Islet precursor cell (in vitro differentiated cells): ENCODE measurements around the gene SPATS1.
"Not testable (repeated sequence)": the region's sequence is repeated elsewhere in the genome, so short reads cannot be mapped to it uniquely, and the experiment has no call there.

Source experiments
- DNase-seq: peaks from one replicate; pipeline ENCODE4 v3.0.0-alpha.2; 2018

The SPATS1 gene

DNA sequence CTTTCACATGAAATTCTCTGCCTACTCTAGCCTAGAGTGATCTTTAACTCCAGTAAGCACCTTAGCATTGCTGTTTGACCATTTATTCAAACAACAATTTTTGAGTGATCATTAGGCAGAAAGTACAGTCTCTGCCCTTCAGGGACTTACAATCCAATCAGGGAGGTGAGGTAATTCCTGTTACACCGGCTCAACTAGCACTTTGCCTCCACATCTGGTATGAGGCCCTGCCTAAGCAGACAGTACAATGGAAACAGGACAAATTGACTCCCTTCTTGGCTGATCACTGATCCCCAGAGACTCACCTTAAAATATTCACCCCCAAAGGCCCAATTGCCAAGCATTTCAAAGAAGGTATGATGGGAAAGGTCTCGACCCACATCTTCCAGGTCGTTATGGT lies 30.7 kb upstream of the SPATS1 start:
- DNase-seq = no peak

DNA sequence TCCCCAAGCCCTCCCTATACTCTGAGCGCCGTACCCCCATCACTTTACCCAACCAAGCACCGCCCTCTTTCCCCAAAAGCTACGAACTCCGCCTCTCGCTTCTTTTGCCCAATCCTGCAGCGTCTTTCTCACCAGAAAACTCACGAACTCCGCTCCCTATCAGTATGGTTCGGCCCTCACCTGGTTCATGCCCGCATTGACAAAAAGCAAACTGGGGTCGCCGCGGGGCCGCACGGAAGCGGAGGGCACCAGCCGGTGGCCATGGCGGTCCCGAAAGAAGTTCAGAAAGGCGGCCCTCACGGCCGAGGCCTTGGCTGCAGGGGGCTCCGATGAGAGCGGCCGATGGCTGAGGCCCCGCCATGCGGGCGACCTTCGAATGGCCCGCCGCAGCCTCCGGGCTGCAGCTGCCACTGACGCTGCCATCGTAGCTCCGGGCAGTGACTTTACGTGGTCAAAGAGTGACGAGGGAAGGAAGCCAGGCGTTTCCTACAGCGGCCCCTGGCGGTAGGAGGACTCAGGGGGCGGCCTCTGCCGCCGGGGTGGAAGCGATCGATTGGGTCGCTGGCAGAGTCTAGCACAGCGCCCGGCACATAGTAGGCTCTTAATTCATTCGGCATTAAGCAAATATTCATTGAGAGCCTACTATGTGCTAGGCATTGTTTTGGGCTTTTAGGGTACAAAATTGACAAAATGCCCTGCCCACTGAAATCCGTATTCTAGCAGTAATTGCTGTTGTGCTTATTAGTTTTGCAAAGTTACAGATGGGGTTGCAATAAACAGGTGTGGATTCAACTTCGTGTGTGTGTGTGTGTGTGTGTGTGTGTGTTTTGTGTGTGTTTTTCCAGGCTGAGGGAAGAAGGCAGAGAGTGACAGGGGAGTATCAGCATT lies 29.3 kb upstream of the SPATS1 start, which contains the start of gene AARS2:
TSS of gene AARS2 (minus strand) at position 447 of the 888 bp plus-strand sequence. CDS start at position 423, 24 bp downstream.
- peak; percentile 93 for DNase-seq

DNA sequence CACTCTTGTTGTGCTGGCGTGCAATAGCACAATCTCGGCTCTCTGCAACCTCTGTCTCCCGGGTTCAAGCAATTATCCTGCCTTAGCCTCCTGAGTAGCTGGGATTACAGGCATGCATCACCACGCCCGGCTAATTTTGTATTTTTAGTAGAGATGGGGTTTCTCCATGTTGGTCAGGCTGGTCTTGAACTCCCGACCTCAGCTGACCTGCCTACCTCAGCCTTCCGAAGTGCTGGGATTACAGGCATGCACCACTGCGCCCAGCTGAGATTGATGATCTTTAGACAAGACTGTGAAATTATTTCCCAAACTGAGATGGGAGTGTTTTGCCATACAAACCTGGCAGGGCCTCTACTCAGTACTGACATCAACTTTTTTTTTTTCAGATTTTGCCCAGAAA lies 27.8 kb upstream of the SPATS1 start:
- not testable (repeated sequence) for DNase-seq

DNA sequence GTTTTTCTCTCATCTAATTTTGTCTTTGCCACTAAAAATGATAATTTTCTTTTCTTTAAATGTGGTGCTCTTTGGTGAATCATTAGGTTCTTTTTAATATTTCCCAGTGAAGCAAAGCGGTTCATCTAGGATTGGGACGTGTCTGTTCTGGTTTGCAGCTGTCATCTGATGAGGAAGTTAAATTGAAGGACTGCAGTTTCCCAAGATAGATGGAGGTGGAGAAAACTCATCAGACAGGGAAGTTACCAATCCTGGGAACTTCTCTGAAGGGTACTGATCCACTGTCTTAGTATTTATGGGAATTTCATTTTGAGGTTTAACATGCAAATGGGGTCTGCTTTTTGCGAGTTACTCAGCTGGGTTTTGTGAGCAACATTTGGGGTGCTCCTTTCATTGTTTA lies 26.9 kb upstream of the SPATS1 start:
- no peak for DNase-seq

DNA sequence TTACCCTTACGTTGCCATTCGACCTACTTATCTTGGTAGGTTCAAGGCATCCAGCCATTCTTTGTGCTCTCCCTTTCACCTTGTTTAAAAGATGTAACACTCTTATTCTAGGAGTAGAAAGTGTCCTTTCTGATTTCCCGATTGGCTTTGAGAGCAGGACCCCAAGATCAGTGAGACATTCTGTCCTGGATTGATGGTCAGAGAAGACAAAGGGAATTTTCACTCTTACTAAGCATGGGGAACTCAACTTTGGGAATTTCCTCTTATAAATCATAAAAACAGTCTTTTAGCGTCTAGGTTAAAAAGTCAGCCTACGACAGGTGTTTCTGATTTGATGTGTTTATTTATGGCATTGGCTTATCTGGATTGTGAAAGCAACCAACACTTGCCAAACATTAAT lies 26.5 kb upstream of the SPATS1 start:
- DNase-seq = no peak

DNA sequence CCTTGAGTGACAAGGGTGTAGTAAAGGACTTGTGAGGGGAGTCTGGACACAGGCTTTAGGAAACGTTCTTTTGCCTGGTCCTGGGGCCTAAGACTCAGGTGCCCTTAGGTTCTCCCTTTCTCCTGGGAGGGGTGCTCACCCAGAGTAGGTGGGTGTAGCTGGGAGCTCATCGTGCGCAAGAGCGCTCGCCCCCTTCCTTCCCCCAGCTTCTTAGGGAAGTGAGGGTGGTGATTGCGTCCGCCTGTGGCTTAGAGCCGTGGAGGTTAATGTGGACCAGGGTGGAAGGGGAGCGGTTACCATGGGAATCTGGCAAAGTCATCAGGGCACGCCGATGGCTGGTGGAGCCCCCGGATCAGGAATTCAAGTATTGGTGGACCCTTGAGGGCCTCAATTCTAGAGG lies 26.0 kb upstream of the SPATS1 start:
- no peak for DNase-seq

DNA sequence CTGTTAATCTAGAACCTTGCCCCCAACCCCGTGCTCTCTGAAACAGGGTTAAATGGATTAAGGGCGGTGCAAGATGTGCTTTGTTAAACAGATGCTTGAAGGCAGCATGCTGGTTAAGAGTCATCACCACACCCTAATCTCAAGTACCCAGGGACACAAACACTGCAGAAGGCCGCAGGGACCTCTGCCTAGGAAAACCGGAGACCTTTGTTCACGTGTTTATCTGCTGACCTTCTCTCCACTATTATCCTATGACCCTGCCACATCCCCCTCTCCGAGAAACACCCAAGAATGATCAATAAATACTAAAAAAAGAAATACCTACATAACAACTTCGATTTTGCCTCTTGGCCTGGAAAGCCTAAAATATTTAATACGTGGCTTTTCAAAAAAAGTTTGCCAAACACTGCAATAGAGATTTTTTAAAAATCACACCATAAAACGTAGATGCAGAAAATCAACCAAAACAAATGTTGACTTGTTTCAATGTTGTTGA lies 25.3 kb upstream of the SPATS1 start:
- not testable (repeated sequence) for DNase-seq

DNA sequence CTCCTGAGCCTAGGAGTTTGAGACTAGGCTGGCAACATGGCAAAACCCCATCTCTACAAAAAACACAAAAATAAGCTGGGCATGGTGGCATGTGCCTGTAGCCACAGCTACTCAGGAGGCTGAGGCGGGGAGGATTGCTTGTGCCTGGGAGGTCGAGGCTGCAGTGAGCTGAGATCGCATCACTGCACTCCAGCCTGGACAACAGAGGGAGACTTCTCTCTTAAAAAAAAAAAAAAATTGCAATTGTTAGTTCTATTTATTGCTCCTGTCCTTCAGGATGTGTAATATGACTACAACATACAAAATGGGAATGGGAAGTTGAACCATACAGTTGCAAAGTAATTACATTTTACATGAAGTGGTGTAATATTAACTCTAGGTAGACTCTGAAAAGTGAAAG lies 21.2 kb upstream of the SPATS1 start:
- DNase-seq = no peak

DNA sequence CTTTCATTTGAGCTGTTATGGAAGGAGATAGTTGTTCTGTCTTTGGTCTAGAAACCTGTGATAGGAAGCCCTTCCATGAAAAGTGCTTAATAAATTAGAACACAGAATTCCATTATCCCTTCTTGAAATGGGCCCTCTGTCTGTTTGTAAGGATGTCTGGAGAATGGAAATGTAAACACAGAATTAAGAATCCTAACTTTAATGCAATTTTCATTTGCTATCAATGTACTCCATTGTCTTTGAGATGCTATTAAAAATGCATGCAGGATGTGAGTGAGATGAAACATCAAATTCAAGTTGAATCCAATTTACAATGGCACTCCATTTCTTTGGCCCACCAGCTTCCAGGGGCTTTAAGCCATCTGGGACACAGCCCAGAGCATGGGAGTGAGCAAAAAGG lies 15.4 kb upstream of the SPATS1 start:
- DNase-seq = no peak

DNA sequence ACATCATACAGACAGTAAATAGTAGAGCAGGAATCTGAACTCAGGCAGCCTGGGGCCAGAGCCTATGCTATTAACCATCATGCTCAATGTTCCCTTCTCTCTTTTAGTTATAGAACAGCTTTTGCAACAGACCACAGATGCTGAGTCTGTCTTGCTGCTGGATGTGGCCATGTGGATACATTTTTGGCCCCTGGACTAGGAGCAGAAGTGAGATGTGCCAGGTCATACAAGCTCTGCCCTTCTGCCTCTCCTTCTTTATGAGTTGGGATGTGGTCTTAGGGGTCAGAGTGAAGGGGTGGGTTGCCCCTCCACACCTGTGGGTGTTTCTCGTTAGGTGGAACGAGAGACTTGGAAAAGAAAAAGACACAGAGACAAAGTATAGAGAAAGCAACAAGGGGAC lies 14.7 kb upstream of the SPATS1 start:
- no peak for DNase-seq

DNA sequence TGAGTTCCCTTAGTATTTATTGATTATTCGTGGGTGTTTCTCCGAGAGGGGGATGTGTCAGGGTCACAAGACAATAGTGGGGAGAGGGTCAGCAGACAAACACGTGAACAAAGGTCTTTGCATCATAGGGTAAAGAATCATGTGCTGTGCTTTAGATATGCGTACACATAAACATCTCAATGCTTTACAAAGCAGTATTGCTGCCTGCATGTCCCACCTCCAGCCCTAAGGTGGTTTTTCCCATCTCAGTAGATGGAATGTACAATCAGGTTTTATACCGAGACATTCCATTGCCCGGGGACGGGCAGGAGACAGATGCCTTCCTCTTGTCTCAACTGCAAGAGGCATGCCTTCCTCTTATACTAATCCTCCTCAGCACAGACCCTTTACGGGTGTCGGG lies 14.2 kb upstream of the SPATS1 start:
- DNase-seq = not testable (repeated sequence)

DNA sequence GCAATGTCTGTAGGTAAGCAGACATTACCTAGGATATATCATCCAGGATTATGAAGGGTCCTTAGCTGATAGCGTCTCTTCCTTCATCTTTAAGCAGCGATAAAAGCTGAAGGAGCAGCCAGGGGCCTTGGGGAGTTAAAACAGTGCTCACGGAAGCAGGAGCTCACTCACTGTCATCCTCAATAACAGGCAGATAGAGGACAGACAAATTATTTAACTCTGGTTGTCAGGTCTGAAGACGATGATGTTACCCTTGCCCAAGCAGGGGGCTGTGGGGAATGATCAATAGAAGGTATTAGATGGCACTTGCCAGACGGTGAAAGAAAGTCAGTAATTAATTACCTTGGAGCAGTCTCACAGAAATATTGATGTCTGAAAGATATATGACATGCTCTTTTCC lies 12.6 kb upstream of the SPATS1 start:
- DNase-seq = no peak

DNA sequence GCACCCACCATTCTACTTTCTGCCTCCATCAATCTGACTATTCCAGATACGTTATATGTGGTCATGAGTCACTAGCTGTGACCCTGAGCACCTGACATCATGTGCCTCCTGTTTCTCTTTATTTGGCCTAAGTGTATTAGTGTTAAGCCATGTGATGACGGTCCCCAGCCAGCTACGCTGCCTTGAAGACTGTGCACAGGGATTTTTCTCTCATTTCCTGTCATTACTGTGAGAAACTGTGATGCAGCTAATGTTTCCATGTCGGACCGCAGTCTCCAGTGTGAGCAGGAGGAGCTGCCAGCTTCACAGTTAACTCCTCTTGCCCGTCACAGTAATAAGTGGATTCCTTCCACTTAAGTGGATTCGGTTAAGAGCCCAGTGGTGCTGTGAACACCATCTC lies 9.9 kb upstream of the SPATS1 start:
- DNase-seq = no peak

DNA sequence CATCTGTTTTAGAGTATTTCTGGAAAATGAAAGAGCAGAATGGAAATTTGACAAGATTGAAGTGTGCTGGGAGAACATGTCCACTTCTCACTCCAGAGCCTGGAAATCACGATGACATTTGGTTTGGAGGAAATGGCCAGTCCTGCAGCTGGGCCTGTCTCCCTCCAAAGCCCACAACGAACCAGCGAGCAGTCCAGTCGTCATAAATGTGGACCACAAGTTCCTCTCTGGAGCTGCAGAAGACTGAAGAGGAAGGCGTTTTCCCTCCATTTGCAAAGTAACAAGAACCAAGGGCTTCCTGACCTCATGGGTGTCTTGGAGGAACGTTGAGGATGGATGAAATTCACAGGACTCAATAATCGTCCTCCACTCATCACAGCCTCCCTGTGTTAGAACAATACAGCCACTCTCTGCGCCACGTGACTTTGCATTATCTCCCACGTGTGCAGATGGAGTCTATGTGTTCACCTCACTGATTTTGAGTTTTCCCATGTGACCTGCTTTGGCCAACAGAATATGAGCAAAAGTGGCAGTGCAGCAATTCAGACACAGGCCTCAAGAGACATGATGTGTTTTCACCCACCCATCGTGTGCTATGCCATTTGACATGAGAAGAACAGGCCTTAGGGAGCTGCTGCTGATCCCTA lies 9.1 kb upstream of the SPATS1 start:
- no peak for DNase-seq

DNA sequence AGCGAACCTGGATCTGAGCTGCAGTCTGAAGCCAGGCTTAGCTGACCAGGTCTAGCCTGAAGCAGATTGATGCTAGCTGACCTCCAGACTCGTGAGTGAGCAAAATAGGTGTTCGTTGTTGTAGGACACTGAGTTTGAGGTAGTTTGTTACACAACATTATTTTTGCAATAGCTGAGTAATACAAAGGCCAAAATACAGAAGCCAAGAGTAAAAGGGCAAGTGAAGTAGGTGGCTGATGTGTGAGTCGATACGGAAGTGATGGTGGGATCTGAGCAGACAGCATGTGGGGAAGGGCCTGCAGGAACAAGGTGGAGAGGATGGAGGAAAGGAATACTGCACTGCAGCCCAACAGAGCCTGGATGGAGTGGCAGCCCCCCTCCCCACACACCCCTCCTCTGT lies 8.5 kb upstream of the SPATS1 start:
- DNase-seq = no peak

DNA sequence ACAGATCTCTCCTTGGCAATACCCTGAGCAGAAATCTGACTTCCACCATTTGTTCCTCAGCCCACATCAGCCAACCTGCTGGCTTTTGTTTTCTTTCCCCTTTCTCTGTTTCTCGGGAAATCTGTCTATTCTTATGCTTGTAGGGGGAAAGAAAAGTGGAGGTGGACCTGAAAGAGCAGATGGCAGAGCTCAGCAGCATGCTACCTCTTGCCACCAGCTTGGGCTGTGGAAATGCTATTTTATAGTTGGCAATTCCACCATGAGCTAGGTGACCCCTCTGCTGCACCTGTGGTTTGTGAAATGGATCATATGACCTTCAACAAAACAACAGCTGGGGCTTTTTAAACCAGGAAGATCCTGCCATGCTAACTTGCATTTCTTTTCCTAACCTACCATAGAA lies 6.8 kb upstream of the SPATS1 start:
- no peak for DNase-seq

DNA sequence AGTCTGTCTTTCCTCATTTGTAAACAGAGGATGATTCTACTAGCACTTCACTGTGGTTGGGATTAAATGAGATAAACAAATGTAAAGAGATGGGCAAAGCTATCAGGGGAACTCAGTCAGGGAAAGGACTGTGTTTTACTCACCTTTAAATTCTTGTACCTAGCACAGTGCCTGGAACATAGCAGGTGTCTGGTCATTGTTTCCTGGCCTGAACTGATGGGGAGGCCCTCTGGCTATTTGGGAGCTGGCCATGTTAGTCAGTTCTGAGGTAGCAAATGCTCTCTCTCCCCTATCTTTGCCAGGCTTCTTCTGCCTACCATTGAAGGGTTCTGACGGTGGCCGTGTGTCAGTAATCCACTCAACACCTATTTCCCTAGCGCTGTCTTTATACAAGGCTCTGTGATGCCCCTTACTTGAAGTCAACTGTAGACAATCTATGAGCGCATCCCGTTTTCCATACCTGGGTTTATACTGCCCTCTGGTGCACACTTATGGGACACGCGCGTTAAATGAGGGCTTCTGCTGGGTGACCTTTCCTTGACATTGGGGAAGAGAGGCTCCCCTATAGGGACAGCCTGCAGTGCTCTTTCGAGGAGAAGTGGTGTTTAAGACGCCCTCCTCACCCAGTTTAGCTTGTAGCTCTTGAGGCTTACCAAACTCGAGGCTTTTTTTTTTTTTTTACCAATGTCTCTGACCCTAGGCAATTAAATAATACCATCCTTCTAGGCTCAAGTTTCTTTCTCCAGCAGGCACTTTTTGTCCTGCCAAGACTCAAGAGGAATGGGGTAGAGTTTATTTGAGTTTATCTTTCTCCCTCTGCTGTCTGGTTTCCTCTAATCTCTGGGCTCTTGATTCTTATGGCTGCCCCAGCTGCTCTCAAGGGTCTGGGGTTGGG lies 4.0 kb upstream of the SPATS1 start:
- peak; percentile 80 for DNase-seq

DNA sequence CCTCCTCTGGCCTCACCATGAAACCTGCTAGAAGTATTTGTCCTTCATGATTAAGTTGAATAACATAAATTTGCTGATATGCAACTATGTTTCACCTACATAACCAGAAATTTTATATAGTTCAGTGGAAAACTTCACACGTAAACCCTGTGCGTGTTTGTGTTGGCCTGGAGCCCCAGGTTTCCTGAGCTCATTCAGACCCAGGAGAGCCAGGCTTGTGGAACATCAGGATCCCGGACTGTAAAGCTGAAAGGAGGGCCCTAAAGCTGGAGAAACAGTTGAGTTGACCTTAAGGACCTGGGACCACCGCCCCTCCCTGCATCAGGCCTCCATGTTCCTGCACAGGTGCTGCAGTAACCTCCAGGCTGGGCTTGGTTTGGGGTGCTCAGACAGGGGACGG lies 3.1 kb upstream of the SPATS1 start:
- DNase-seq = no peak

DNA sequence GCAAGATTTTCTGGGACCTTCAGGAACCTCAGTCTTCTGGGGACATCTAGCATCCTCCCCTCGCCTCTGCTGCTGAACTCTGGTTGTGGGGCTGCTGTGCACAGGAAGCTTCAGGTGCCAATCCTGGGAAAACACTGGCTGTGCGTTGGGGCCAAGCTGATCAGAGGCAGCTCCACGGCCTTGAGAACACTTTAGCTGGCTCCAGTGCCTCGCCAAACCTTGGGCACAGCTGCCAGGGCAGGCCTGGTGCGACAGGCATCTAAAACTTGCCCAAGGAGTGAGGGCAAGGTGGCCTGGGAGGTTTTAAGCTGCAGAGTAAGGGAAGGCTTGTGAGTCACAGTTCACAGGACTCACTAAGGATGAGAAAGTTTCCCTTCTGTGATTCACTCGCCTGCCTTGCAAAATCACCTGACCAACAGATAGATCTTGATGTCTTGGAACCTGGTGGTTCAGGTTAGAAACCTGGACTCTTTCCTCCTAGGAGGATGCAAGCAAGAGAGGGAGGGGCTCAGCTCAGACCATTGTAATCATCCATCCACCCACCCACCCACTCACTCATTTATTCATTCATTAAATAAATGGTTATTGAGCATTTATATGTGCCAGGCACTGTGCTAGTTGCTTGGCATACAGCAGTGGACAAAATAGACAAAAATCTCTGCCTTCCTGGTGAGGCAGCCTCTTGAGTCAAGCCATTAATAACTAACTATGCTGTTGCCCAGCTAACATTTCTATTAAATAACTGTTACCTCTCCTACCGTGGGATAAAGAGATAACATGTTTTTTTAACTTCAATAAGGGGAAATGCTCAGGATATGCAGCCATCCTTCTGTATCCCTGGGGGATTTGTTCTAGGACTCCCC lies 2.5 kb upstream of the SPATS1 start:
- DNase-seq = no peak

DNA sequence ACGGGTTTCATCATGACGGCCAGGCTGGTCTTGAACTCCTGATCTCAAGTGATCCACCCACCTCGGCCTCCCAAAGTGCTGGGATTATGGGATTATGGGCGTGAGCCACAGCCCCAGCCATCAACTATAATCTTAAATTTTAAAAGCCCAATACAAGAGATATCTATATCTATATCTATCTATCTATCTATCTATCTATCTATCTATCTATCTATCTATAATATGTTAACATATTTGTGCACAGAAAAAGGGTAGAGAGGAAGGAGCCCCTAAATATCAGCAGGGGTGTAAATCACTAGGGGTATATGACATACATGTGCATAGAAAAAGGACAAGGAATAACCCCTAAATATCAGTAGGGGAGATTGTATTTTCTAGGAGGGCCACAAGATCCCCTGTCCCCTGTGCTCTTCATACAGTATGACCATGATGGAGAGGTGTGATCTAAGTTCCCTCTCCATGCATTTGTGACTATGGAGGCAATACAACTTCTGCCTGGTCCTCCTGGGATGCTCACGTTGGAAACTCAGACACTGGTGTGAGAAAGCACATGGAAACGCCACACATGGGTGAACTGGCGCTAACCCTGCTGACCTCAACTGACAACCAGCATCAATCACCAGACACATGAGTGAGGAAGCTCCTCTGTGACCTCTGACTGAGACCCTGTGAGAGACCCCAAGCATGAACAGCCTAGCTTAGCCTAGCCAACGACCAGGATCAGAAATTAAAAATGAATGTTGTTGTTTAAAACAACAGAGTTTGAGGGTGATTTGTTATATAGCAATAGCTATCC lies 1.2 kb upstream of the SPATS1 start:
- DNase-seq = no peak

DNA sequence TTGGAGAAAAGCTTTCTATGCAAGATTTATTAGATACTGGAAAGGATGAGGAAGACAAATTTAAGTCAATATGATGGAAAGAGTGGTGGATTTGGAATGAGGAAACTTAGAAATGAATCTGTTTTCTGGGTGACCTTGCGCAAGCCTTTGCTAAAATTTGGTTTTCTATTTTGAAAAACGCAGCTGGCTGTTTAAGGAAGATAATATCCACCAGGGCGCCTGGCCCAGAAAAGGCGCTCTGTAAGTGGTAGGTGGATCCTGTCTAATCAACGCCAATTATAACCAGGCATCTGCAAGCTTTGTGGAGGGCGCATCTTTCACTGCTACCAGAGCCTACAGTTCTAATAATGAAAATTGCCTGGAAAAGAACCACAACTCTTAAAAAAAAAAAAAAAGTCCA lies 398 bp upstream of the SPATS1 start:
- no peak for DNase-seq
